Hippocampal formation (tissue), 2 donors: ENCODE data around the gene RNF43.
"Not testable (repeated sequence)": the region's sequence is repeated elsewhere in the genome, so short reads cannot be mapped to it uniquely, and the experiment has no call there.

Experiments
- DNase-seq, 2 donors: peaks; one replicate each; lab custom pipeline; 2025; lab: John Stamatoyannopoulos, UW

RNF43 gene

DNA sequence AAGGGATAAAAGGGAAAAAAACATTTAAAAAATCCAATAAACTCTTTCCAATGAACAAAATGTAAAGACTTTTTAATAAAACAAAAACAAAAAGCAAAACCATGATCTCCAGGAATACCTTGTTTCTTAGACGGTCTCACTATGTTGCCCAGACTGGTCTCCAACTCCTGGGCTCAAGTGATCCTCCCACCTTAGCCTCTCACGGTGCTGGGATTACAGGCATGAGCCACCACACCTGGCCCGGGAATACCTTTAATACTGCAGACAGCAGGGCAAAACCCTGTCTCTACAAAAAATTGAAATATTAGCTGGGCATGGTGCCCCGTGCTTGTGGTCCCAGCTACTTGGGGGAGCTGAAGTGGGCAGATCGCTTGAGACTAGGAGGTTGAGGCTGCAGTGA is 7.9 kb downstream of the RNF43 start:
- no peak for DNase-seq

DNA sequence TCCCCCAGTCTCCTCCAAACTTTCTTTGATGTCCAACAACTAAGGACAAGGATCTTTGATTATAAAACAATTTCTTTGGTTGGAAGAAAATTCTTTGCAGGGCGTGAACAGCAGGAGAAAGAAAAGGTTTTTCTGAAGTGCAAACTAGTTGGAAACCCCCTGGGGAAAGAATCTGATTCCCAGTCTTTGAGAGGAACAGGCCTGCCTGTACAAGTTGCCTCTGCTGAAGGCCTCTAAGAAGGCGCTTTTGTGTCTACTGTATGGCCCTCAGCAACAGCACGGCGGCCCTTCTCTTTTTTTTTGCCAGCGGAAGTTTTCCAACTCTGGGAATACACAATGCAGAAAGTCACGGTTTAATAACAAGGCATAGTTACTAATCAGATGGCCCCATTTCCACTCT is 14.0 kb downstream of the RNF43 start:
- DNase-seq: no peak

DNA sequence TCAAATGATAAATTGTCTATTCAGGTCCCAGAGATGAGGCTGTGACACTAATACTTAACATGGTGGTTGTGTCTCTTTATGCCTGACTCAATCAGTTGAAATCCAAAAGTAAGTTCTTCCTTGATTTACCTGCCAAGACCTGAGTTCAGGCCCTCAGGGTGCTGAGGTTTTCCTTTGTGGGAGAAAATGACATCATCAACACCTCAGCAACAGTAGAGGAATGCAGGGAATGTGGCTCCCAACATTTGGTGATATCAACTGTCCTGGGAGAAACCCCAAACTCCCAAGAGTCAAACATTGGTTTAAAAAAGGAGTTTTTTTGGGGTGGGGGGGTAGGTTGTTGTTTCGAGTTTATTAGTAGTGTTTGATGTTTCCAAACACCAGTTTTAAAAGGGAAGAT is 14.7 kb downstream of the RNF43 start:
- DNase-seq: no peak

DNA sequence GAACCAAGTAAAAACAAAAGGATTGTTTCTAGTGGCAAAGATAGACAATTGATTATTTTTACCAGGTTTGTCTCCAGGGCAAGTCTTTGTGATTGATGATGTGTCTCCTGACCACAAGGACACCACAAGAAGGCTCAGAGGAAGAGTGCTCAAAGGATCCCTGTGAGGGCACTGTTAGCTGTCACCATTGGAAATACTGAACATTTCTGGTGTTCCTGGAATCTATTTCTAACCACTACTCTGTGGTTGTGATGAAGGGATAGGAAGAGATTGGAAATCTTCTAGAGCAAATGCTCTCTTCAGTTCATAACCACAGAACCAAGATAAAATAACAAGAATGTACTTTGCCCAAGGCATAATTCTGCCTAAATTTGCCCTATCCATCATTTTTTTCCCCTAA is 15.3 kb downstream of the RNF43 start:
- DNase-seq: no peak

DNA sequence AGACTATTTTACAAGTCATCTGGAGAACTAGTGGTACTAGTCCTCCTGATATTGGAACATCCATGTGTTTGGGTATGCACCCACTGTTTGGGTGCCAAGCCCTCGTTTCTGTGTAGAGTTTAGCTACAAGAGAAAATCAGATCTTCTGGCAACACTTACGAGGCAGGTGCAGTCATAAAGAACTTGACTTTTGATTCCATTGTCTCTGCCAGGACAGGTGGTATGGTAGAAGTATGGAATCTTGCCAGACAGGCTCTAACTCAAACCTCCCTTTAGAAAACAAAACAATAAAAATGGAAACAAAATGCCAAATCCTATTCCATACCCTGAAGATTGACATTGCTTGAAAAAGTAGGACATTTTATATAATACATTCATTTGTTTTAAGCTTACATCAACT is 16.0 kb downstream of the RNF43 start:
- DNase-seq: no peak

DNA sequence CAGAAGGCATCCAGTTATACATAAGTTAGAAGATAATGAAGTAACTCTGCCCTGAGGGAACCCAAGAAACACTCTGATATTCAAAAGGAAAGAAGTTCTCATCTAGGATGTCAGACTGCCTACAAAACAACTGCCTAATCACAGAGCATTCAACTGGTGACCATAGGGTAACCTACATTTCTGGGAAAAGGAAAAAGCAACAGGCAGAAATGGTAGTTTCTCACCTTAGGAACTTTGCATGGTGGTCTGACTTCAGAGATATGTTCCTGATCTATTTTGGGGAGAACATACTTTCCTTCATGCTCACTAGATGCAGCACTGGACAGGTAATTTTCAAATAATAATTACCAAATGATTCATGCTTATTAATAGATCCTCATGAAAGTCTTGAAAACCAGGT is 16.5 kb downstream of the RNF43 start:
- no peak for DNase-seq

DNA sequence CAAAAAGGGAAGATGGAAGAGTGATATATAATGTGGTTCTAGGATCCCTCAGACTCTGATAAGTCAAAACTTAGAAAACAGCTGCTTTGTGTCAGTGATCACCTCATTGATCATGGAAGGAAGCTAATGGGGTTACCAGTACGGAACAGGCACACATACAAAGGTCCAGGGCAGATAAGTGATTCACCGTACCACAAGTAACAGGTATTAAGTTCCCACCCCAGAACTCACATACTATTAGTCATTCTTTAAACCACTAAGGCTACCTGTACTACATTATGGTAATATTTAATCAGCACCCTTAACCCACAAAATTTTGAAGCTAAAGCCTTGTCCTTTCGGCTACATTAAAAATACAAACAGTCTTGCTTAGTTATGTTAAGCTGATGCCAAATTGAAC is 17.4 kb downstream of the RNF43 start:
- DNase-seq: no peak

DNA sequence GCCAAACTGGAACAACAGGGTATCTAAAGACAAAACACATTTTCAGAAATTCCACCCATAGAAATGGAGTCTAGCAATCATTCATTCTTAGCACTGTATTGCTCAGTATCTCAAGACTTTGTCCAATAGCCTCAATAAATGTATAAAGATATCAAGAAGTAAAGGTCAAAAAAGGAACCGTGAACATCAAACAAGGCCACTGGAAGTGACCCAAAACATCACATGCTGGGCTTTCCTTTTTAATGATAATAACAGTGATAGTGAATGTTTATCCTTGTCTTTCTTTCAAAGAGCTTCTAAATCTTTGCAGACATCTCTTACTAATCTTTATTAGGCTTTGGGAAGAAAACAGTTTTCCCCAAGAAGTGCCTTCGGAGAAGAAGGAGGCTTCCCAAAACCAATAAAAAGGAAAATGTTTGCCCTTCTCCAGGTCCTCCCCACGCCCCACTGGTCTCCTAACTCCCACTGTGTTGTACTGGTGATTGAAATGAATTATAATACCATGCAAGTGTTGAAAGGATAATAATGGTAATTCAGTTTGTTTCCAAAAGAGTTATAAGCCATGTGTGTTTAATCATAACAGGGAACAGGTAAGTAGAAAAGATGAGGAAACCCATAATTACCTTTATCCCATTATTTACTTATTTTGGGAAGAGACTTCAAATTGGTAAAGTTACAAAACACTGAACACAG is 18.6 kb downstream of the RNF43 start:
- no peak for DNase-seq

DNA sequence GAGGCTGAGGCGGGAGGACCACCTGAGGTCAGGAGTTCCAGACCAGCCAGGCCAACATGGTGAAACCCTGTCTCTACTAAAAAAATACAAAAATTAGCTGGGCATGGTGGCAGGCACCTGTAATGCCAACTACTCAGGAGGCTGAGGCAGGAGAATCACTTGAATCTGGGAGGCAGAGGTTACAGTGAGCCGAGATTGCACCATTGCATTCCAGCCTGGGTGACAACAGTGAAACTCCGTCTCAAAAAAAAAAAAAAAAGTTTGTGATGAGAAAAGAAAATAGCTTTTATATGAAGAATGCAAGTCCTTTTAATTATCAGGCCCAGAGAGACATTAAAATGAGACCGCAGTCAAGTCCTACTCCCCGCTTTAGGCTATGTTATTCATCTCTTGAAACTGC is 19.9 kb downstream of the RNF43 start:
- DNase-seq: not testable (repeated sequence)

DNA sequence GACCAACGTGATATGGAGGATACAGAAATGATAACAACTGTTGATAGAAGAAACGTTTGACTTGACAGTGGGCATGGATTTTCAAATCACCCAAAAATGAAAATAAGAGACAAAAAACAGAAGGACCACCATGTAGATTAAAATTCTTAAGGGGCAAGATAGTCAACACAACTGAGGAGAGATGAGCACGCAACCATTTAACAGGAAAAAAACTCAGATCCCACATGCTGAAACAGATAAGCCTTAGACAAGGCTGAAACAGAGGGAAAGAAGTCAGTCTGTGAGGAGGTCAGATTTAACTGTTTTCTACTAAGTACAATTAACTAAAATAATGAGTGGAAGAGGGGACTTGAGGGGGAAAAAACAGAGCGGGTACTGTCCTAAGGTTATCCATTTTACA is 21.2 kb downstream of the RNF43 start:
- DNase-seq: no peak

DNA sequence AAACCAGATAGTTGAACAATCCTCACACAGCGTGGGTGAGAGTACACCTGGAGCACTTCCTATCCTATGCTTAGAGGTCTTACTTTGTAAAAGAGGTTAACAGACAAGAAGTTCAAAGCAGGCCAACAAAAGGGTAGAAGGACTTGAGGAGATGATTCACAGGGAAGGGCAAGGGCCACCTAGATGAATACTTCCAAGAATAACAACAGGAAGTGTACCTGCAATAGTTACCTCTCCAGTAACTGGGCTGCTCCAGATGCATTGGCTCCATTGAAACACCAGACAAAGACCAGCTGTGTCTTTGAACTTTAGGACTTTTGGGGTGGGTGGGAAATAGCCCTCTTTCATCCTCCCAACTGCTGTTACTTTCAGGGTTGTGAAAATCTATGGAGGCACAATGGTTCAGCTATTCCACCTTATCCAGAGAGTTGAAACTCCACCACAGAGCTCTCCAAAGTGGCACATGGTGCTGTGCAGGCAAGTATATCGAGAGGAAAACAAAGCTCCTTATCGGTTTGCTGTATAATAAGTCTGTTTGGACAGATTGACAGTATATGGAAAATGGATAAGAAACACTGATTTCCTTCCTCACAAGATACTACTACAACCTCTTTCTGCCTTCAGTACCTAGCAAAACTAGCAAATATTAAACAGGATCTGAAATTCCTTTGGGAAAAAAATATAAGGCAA is 22.7 kb downstream of the RNF43 start:
- no peak for DNase-seq

DNA sequence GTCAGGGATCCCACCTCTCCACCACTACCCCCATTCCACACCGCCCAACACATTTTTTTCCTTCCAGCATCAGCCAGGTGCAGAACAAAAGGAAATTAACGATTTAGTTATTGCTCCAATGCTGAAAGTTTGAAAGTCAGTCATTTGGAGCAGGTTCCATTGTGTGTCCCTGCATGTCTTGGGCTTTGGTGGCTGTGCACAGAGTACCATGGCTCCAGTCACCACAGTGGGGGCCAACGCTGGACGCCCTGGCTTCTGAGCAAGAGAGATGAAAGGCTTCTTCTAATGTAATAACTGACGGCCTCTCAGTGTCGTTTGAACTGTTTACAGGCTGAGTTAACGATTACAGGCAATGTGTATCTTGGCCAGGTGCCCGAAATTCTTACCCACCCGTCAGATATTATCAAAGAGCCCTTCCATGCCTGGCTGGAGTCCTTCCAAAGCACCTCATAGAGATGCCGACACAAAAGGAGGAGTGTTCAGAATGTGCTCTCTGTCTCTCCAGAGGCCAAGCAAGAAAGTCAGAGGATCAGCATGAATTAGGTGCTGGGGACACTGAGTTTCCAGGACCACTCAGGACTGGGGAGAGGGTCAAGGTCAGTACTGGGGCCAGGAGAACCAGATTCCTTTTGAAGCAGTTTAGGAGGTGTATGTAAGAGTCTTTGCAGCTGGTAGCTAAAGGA is 25.9 kb downstream of the RNF43 start:
- DNase-seq: no peak

DNA sequence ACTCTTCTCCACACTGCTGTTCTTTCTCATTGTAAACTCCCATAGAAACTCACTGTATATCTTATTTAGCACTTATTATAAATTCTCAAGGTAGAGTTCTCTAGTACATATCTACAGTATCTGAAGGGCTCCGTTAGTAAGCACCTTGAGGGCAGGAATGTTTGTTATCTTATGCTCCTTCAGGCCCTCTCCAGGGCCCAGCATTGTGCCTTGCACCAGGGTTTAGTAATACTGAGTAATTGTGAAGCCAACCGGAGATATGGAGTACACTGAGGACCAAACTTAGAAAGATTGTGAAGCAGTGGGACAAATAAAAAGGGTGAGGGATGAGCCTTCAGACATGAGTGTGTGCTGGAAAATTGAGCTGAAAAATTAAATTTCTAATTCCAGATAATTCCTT is 26.4 kb downstream of the RNF43 start:
- no peak for DNase-seq

DNA sequence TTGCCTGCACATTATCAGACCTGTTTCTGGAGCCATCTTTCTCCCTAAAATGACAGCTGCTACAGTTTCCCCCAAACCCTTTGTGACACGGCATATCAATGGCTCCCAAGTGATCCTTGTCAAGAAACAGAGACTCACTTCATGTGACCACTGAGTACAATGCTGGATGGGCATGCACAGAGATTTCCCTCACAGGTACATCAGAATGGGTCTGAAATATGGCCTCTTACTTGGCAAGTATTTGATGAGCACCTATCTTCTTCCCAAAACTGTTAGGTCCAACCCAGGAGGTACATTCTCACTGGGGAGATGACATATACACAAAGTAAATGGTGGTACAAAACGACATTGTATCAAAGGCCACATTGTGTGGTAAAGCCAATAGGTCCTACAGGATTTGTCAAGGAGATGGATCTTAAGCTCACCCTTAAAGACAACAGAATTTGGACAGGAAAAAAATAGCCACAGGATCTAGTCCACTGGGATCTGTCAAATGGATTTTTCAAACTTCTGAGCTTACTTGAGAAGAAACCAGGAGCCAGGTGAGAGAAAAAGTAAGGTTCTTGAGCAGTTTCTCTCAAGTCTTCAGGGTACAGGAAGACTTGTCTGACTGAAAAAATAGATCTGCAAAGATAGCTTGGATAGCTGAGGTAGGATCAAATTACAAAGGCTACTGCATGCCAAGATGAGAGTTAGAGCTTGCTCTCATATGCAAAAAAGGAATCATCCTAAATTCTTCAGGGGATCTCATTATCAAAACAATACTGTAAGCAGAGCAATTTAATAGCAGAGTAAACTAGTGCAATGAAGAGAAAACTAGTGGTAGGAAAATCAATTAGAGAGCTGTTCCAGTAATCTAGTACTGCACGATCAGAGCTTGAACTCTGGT is 28.8 kb downstream of the RNF43 start:
- no peak for DNase-seq

DNA sequence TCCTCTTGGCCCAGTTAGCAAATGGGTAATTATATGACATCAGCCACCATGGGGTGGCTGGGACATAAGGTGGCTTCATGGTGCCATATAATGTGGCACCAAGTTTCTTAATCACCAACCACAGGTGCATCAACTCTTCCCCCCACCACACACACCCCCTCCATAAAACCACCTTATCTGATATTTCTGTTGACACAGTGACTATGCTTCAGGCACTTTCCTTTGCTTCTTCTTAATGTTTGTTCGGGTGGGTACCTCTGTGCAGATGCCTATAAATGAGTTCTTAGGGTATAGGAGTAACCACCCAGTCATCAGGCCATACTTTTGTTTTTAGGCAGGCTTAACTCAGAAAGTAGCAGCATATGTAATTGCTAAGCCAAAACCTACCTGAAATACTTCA is 29.5 kb downstream of the RNF43 start:
- no peak for DNase-seq

DNA sequence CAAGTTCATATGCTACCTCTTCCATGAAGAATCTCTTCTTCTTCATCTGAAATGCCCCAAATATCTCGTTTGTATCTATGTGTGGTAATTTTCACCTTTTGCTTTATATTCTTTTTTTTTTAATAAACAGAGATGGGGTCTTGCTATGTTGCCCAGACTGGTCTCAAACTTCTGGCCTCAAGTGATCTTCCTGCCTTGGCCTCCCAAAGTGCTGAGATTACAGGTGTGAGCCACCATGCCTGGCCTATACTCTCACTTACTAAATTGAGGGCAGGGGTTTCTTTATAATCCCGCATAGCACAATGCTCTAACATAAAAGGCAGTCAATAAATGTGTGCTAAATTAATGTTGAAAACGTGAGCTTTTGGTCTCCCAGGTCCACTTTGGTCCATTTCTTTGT is 30.6 kb downstream of the RNF43 start:
- DNase-seq: no peak

DNA sequence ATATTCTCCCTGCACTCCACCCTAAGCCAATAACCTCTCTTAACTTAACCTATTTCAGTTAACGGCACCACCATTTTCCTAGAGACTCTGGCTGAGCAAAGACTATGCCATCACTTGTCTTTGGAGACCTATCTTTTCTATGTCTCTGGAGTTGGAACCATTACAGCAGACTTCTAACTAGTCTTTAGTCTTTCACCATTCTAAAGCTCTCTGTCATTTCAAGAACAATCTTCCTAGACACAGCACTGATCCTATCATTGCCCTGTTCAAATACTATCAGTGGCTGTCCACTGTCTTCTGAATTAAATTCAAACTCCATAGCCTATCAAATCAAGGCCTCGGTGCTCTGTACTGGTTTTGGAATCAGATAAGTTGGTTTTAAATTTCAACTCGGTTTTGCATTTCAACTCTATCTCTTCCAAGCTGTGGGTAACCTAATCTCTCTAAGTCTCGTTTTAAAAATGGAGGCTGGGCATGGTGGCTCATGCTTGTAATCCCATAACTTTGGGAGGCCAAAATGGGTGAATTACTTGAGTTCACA is 31.9 kb downstream of the RNF43 start:
- no peak for DNase-seq

DNA sequence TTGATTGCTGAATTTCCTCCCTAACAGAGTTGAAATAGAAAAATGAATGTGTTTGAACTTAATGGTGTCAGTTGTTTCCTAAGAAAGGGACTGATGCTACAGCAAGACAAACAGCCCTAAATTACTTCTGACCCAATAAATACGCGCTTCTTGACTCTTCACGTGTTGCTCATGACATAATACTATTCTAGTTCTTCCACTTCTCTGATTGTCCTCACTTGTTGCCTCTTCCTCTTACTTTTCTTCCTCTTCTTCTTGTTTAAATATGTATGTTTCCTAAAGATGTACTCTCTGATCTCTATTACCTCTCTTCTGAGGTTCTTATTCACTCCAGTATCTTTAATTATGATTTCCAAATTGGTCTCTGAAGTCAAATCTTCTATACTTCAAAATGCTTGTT is 32.4 kb downstream of the RNF43 start:
- DNase-seq: no peak

DNA sequence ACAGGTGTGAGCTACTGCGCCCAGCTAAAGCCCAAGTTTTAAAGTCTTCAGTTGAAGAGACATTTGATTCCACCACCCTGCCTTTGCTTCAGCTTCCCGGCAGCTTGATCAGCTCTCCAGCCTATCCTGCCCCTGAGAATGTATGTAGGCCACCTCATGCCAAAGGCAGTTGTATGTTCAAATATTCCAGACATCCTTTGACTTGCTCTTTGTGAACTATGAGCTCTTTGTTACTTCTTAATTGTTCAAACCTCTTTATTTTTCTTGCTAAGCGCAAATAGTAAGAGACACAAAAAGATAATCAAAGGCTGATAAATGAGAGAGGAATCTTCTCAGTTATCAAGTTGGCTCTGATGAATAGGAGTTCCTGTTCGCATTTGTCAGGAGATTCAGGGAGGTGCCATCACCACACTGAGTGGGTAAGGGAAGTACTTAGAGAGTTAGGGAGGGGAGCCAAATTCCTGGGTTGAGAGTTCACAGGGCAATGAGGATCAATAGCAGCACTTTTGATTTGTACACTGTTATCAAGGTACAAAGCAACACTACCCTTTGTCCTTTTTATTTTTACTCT is 33.4 kb downstream of the RNF43 start:
- no peak for DNase-seq

DNA sequence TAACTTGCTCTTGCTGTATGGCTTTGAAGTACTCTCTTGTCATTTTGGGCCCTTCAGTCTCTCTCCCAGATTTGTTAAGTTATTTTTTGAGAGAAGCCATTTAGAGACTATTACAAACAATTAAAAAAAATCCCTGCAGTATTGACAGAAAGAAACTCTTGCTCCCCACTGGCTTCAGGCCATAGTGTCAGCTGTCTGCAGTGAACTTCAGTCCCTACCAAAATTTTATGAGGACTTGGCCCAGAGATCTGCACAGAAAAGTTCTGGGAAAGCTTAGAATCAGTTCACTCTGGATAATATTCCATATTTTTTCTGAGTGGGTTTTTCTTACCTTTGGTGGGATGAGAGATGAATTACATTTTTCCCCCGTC is 34.5 kb downstream of the RNF43 start:
- no peak for DNase-seq

DNA sequence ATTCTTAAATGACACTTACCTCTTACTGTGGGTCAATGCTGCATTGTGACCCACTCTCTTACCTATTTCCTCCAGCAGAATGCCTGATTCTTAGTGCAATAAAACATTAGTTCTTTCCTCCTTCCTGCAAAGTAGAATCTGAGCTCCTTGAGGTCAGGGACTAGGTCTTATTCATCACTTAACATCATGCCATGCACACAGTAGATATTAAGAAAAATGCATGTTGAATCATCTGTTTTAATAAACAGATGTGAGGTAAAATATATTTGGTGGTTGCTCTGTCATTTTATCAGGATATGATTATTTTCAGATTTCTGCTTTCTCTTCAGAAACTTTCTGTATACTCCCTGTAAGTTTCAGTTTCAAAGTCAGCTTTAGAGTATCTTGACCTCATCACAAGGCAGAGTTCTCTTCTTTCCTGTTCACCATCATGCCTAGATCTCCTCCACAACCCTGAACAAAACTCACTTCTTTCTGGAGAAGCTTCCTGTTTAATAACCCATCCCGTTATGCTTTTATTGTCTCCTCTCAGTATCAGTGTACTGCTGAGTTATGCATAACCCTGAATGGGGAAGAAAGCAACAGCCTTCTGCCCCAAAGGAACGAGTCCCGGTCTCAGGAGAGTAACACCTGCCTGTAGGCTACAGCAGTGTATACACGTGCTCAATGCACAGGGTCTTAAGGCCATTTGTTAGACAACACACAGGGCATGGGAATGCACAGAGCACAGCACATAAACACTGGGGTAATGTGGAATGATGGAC is 35.0 kb downstream of the RNF43 start:
- no peak for DNase-seq
